ENCODE data around the gene LILRB5. TPM values are rescaled to one million over a fixed set of nuclear protein-coding genes. Genes with fewer than 3 reads are reported as not detected.

The LILRB5 gene
- total and polyA plus RNA-seq, 5 donors: 6.0 to 18.6 (median 11.5) TPM

DNA sequence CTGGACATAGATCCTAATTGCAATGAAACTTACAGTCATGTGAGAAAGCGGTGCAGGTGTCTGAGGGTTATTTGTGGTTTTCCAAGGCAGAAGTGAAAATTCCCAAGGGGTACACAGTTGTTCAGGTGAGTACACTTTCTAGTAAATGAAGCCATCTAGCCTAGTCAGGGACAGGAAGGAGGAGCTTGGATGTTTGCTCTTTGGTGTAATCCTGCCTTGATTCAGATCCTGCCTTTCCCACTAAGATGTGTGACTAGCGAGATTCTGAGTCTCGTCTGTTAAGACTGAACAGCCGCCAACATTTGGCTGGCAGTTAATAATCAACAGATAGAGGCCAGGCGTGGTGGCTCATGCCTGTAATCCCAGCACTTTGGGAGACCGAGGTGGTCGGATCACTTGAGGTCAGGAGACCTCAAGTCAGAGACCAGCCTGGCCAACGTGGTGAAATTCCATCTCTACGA, 53.9 kb downstream of the LILRB5 start:
- Histone ChIP-seq H3K27me3 (ENCODE audit: control insufficient read depth, insufficient read depth) (no peaks in the 10 kb centered on the region), H3K4me3 (ENCODE audit: low read length) (no peak overlapping the region), H3K27ac (ENCODE audit: low read length) (no peak overlapping the region), H3K4me1 (ENCODE audit: control insufficient read depth, insufficient read depth, low read length) (peaks cover 14% of the 10 kb centered on the region), H3K9me3 (ENCODE audit: control insufficient read depth, low read length) (no peaks in the 10 kb centered on the region)
- 51% methylated on average over 9 of the region's 9 CpGs for WGBS
- no peak for DNase-seq
- no peak for ATAC-seq
- intact Hi-C loops (cut with DNase I): no loop called here

DNA sequence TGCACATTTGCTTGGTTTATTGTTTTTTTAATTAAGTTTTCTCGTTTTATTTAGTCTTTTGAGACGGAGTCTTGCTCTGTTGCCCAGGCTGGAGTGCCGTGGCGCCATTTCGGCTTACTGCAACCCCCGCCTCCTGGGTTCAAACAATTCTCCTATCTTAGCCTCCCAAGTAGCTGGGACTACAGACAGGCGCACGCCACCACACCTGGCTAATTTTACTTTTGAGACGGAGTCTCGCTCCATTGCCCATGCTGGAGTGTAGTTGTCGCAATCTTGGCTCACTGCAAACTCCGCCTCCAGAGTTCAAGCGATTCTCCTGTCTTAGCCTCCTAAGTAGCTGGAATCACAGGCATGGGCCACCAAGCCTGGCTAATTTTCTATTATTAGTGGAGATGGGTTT, 55.1 kb downstream of the LILRB5 start:
- Histone ChIP-seq H3K27ac (ENCODE audit: low read length) (no peak overlapping the region), H3K4me3 (ENCODE audit: low read length) (peak overlapping the region; percentile 84), H3K9me3 (ENCODE audit: control insufficient read depth, low read length) (no peaks in the 10 kb centered on the region), H3K4me1 (ENCODE audit: control insufficient read depth, insufficient read depth, low read length) (peaks cover 14% of the 10 kb centered on the region), H3K27me3 (ENCODE audit: control insufficient read depth, insufficient read depth) (no peaks in the 10 kb centered on the region)
- WGBS: 69% methylated on average over 13 of the region's 13 CpGs
- intact Hi-C loops (cut with DNase I): no loop called here
- ATAC-seq: no peak
- no peak for DNase-seq

DNA sequence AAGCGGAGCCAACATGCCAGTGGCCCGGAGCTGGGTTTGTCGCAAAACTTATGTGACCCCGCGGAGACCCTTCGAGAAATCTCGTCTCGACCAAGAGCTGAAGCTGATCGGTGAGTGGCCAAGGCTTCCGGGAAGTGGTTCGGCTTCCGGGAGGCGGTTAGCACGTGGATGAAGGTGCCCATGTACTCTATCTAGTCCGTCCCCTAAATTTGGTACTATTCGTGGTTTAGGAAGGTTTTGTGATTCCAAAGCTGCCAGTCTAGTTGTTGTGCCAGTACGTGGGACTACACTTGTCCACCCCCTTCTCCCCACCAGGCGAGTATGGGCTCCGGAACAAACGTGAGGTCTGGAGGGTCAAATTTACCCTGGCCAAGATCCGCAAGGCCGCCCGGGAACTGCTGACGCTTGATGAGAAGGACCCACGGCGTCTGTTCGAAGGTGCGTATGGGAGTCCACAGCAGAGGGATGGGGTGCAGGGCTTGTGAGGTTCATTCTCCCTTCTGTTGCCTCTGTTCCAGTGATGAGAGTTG, 55.8 kb downstream of the LILRB5 start:
- DNase-seq (peak in 2 of 3 donors; percentile 35 to 38), ATAC-seq (peak in 1 of 2 donors; percentile 7)
- Histone ChIP-seq H3K9me3 (ENCODE audit: control insufficient read depth, low read length) (no peaks in the 10 kb centered on the region), H3K27me3 (ENCODE audit: control insufficient read depth, insufficient read depth) (no peaks in the 10 kb centered on the region), H3K4me1 (ENCODE audit: control insufficient read depth, insufficient read depth, low read length) (peaks cover 14% of the 10 kb centered on the region), H3K4me3 (ENCODE audit: low read length) (peak overlapping the region; percentile 84), H3K27ac (ENCODE audit: low read length) (peak overlapping the region; percentile 99)
- WGBS: 3% methylated on average over 28 of the region's 28 CpGs
- intact Hi-C loops (cut with DNase I): no loop called here

Small RNAs within 50 kb of the gene (microRNA-seq; reads per million reads assigned to microRNA genes)
- 0 reads per million in 2 donors for gene MIR4752

Other genes with a start within 250 kb of the LILRB5 start
- not detected for gene VSTM1, start 193.4 kb downstream of the LILRB5 start, total RNA-seq
- not detected for gene VSTM1, start 193.4 kb downstream of the LILRB5 start, polyA plus RNA-seq
- gene TARM1, start 175.9 kb downstream of the LILRB5 start, total RNA-seq: not detected
- gene TARM1, start 175.9 kb downstream of the LILRB5 start, polyA plus RNA-seq: not detected
- 1 to 10 TPM in 2 of 4 donors, under 1 TPM in 2; 0.72 to 1.5 (median 1.1) TPM for gene OSCAR, start 156.5 kb downstream of the LILRB5 start, total RNA-seq
- 0.45 TPM for gene OSCAR, start 156.5 kb downstream of the LILRB5 start, polyA plus RNA-seq
- gene NDUFA3, start 154.4 kb downstream of the LILRB5 start, total RNA-seq: 100 to 1,000 TPM; 264 to 472 (median 385) TPM
- 714 TPM for gene NDUFA3, start 154.4 kb downstream of the LILRB5 start, polyA plus RNA-seq
- 10 to 100 TPM; 15.8 to 17.4 (median 16.8) TPM for gene TFPT, start 141.6 kb downstream of the LILRB5 start, total RNA-seq
- gene TFPT, start 141.6 kb downstream of the LILRB5 start, polyA plus RNA-seq: 19.8 TPM
- 10 to 100 TPM; 41.9 to 52.1 (median 43.7) TPM for gene PRPF31, start 141.5 kb downstream of the LILRB5 start, total RNA-seq
- gene PRPF31, start 141.5 kb downstream of the LILRB5 start, polyA plus RNA-seq: 43.0 TPM
- 10 to 100 TPM; 20.3 to 26.5 (median 23.3) TPM for gene CNOT3, start 119.5 kb downstream of the LILRB5 start, total RNA-seq
- 18.2 TPM for gene CNOT3, start 119.5 kb downstream of the LILRB5 start, polyA plus RNA-seq
- gene LENG1, start 97.6 kb downstream of the LILRB5 start, total RNA-seq: 1 to 10 TPM; 5.3 to 7.6 (median 7.0) TPM
- gene LENG1, start 97.6 kb downstream of the LILRB5 start, polyA plus RNA-seq: 11.0 TPM
- gene TMC4, start 84.1 kb downstream of the LILRB5 start, total RNA-seq: 1 to 10 TPM; 1.0 to 3.8 (median 2.5) TPM
- gene TMC4, start 84.1 kb downstream of the LILRB5 start, polyA plus RNA-seq: 2.3 TPM
- 10 to 100 TPM; 18.9 to 23.6 (median 21.4) TPM for gene MBOAT7, start 67.7 kb downstream of the LILRB5 start, total RNA-seq
- 16.1 TPM for gene MBOAT7, start 67.7 kb downstream of the LILRB5 start, polyA plus RNA-seq
- 10 to 100 TPM; 17.6 to 22.1 (median 18.3) TPM for gene TSEN34, start 66.0 kb downstream of the LILRB5 start, total RNA-seq
- gene TSEN34, start 66.0 kb downstream of the LILRB5 start, polyA plus RNA-seq: 20.9 TPM
- gene RPS9, start 56.4 kb downstream of the LILRB5 start, total RNA-seq: 100 to 1,000 TPM; 704 to 879 (median 833) TPM
- gene RPS9, start 56.4 kb downstream of the LILRB5 start, polyA plus RNA-seq: 1,572 TPM
- 1 to 10 TPM; 2.5 to 5.7 (median 4.9) TPM for gene LILRB3, start 34.3 kb downstream of the LILRB5 start, total RNA-seq
- gene LILRB3, start 34.3 kb downstream of the LILRB5 start, polyA plus RNA-seq: 0.95 TPM
- 1 to 10 TPM; 1.9 to 3.9 (median 2.5) TPM for gene LILRA6, start 14.5 kb downstream of the LILRB5 start, total RNA-seq
- gene LILRA6, start 14.5 kb downstream of the LILRB5 start, polyA plus RNA-seq: 1.00 TPM
- 1 to 10 TPM; 2.8 to 5.0 (median 4.8) TPM for gene LILRB2, start 23.8 kb upstream of the LILRB5 start, total RNA-seq
- 1.9 TPM for gene LILRB2, start 23.8 kb upstream of the LILRB5 start, polyA plus RNA-seq
- gene LILRA5, start 55.9 kb upstream of the LILRB5 start, total RNA-seq: 1 to 10 TPM; 1.7 to 2.7 (median 2.2) TPM
- 0.61 TPM for gene LILRA5, start 55.9 kb upstream of the LILRB5 start, polyA plus RNA-seq
- gene LILRA4, start 81.9 kb upstream of the LILRB5 start, total RNA-seq: not detected
- not detected for gene LILRA4, start 81.9 kb upstream of the LILRB5 start, polyA plus RNA-seq
- gene LAIR1, start 107.7 kb upstream of the LILRB5 start, total RNA-seq: 1 to 10 TPM; 6.8 to 9.1 (median 8.1) TPM
- 2.9 TPM for gene LAIR1, start 107.7 kb upstream of the LILRB5 start, polyA plus RNA-seq
- gene TTYH1, start 158.2 kb upstream of the LILRB5 start, total RNA-seq: 1 to 10 TPM; 2.4 to 3.0 (median 2.9) TPM
- 3.6 TPM for gene TTYH1, start 158.2 kb upstream of the LILRB5 start, polyA plus RNA-seq
- 10 to 100 TPM; 66.2 to 87.4 (median 71.4) TPM for gene LENG8, start 191.9 kb upstream of the LILRB5 start, total RNA-seq
- gene LENG8, start 191.9 kb upstream of the LILRB5 start, polyA plus RNA-seq: 77.5 TPM
- 1 to 10 TPM; 2.1 to 4.1 (median 2.7) TPM for gene LENG9, start 206.5 kb upstream of the LILRB5 start, total RNA-seq
- gene LENG9, start 206.5 kb upstream of the LILRB5 start, polyA plus RNA-seq: 2.3 TPM
- 10 to 100 TPM; 10.4 to 22.5 (median 12.8) TPM for gene CDC42EP5, start 216.0 kb upstream of the LILRB5 start, total RNA-seq
- 10.8 TPM for gene CDC42EP5, start 216.0 kb upstream of the LILRB5 start, polyA plus RNA-seq
- not detected for gene LAIR2, start 245.6 kb upstream of the LILRB5 start, total RNA-seq
- not detected for gene LAIR2, start 245.6 kb upstream of the LILRB5 start, polyA plus RNA-seq